Tibial nerve (tissue), 4 donors: Measurements from ENCODE around the gene ICAM5. TPM values are rescaled to one million over a fixed set of nuclear protein-coding genes. Genes with fewer than 3 reads are reported as not detected.

Experiments used
- DNase-seq, 2 donors: peaks; one replicate each; pipeline ENCODE4 v3.0.0-alpha.2; 2019; ENCODE audit warnings: low spot score in 2 of 2
- H3K27ac ChIP-seq, 4 donors: fragments of 200-600 bp; sonication (generic) in 3 of 4; one replicate each; pipeline ENCODE4 v1.5.1; 2017 to 2019; ENCODE audit warnings: mild to moderate bottlenecking in 1 of 4
- H3K27me3 ChIP-seq, 2 donors: fragments of 200-600 bp; sonication (generic) in 1 of 2; one replicate each; pipeline versions ENCODE4 v1.5.1 to v1.6.0; 2017 to 2019
- H3K36me3 ChIP-seq, 3 donors: fragments of 200-600 bp; sonication (generic); one replicate each; pipeline ENCODE4 v1.5.1; 2018 to 2019
- H3K4me1 ChIP-seq, 4 donors: fragments of 200-600 bp; sonication (generic) in 3 of 4; one replicate each; pipeline ENCODE4 v1.5.1; 2017 to 2019
- H3K4me3 ChIP-seq, 4 donors: fragments of 200-600 bp; sonication (generic) in 3 of 4; one replicate each; pipeline ENCODE4 v1.5.1; 2017 to 2019; ENCODE audit warnings: mild to moderate bottlenecking in 1 of 4, moderate library complexity in 1 of 4
- H3K9me3 ChIP-seq, 4 donors: fragments of 200-600 bp; sonication (generic) in 3 of 4; one replicate each; pipeline ENCODE4 v1.5.1; 2017 to 2019
- CTCF ChIP-seq, 5 experiments: fragments of 200-600 bp in 3 of 5; fragments of 450-650 bp in 2 of 5; sonication (generic) in 3 of 5; IDR thresholded peaks; one replicate each; pipeline ENCODE4 v1.5.1; 2016 to 2019; ENCODE audit warnings: antibody characterized with exemption in 5 of 5, mild to moderate bottlenecking in 3 of 5, moderate library complexity in 2 of 5
- EP300 ChIP-seq, 2 donors: sonication (generic); formaldehyde crosslinking; IDR thresholded peaks; one replicate each; pipeline ENCODE4 v1.6.1; 2017; ENCODE audit warnings: antibody characterized with exemption in 2 of 2, mild to moderate bottlenecking in 1 of 2
- POLR2A ChIP-seq, 2 donors: fragments of 450-650 bp; IDR thresholded peaks; one replicate each; pipeline ENCODE4 v1.6.1; 2017; ENCODE audit warnings: antibody characterized with exemption in 2 of 2, mild to moderate bottlenecking in 2 of 2, moderate library complexity in 2 of 2
- WGBS, 2 donors: methylation state at CpG; one replicate each; pipeline ENCODE4 v1.1.5; 2018; 5-methylcytosine and 5-hydroxymethylcytosine counted together
- total RNA-seq, 4 donors: library from RNA; depleted of rRNA; stranded (reverse); fragments of >200 nt; gene quantifications; one replicate each; pipeline ENCODE4 v1.1.0, GENCODE V29; 2016

The ICAM5 gene
- total RNA-seq, 4 donors from 2014 or later = 0.21 to 2.7 (median 0.93) TPM

- Histone ChIP-seq H3K36me3 (peaks cover 2 to 64% (median 12%) of the 10 kb centered on the region in 3 donors), H3K27me3 (no peaks in the 10 kb centered on the region), H3K4me3 (no peak overlapping the region), H3K9me3 (no peaks in the 10 kb centered on the region), H3K27ac (no peak overlapping the region), H3K4me1 (peaks cover 0 to 21% (median 6%) of the 10 kb centered on the region in 4 donors)
- DNase-seq = no peak
- 82 to 88% methylated on average over 17 to 18 of the region's 18 CpGs for WGBS, 2 donors
- no peak for TF ChIP-seq EP300 (IDR thresholded peaks at IDR 0.05)
- no peak for TF ChIP-seq POLR2A (IDR thresholded peaks at IDR 0.05)
- TF ChIP-seq CTCF (IDR thresholded peaks at IDR 0.05) = no peak
Measured at GRCh38 chr19:10256551-10256950, 33.2 kb upstream of the ICAM5 start.

GRCh38 chr19:10256970-10257615, 32.7 kb upstream of the ICAM5 start:
- Histone ChIP-seq H3K4me1 (peaks cover 0 to 21% (median 6%) of the 10 kb centered on the region in 4 donors), H3K36me3 (peaks cover 2 to 64% (median 12%) of the 10 kb centered on the region in 3 donors), H3K27me3 (no peaks in the 10 kb centered on the region), H3K4me3 (no peak overlapping the region), H3K9me3 (no peaks in the 10 kb centered on the region), H3K27ac (no peak overlapping the region)
- TF ChIP-seq EP300 (IDR thresholded peaks at IDR 0.05) = no peak
- no peak for TF ChIP-seq CTCF (IDR thresholded peaks at IDR 0.05)
- TF ChIP-seq POLR2A (IDR thresholded peaks at IDR 0.05) = no peak
- no peak for DNase-seq
- WGBS, 2 donors = 80 to 84% methylated on average over 9 of the region's 9 CpGs

DNA sequence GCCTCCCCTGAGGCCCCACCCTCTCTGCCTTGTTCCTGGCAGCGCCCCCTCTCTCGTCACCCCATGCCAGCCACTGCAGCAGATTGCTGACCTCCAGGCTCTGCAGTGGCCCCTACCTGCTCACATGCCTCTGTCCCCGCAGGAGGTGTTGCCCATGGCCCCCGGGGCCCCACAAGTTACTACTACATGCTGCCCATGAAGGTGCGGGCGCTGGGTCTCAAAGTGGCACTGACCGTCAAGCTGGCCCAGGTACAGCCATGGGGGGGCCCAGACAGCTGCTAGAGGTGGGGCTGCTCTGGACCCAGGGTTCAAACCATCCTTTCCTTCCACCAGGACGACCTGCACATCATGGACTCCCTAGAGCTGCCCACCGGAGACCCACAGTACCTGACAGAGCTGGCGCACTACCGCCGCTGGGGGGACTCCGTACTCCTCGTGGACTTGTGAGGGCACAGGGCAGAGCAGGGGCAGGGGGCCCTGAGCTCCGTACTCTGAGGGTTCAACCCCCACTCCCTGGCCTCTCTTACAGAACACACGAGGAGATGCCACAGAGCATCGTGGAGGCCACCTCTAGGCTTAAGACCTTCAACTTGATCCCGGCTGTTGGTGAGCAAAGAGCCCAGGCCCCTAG, 31.6 kb upstream of the ICAM5 start:
- Histone ChIP-seq H3K27ac (no peak overlapping the region), H3K9me3 (no peaks in the 10 kb centered on the region), H3K36me3 (peaks cover 2 to 64% (median 12%) of the 10 kb centered on the region in 3 donors), H3K27me3 (no peaks in the 10 kb centered on the region), H3K4me1 (peaks cover 0 to 13% (median 0%) of the 10 kb centered on the region in 4 donors), H3K4me3 (no peak overlapping the region)
- no peak for TF ChIP-seq CTCF (IDR thresholded peaks at IDR 0.05)
- TF ChIP-seq POLR2A (IDR thresholded peaks at IDR 0.05) = no peak
- TF ChIP-seq EP300 (IDR thresholded peaks at IDR 0.05) = no peak
- no peak for DNase-seq
- WGBS, 2 donors = 93 to 95% methylated on average over 8 to 14 of the region's 18 CpGs

GRCh38 chr19:10259162-10259905, 30.4 kb upstream of the ICAM5 start:
- H3K4me1 ChIP-seq = peaks cover 0 to 4% (median 0%) of the 10 kb centered on the region in 4 donors
- H3K9me3 ChIP-seq = no peaks in the 10 kb centered on the region
- WGBS, 2 donors = 51 to 56% methylated on average over 26 to 29 of the region's 32 CpGs
- TF ChIP-seq CTCF (IDR thresholded peaks at IDR 0.05) = peak; percentile 57 to 73 (median 70)
- no peak for TF ChIP-seq POLR2A (IDR thresholded peaks at IDR 0.05)
- no peak for TF ChIP-seq EP300 (IDR thresholded peaks at IDR 0.05)
- H3K4me3 ChIP-seq = no peak overlapping the region
- H3K36me3 ChIP-seq = peaks cover 2 to 58% (median 12%) of the 10 kb centered on the region in 3 donors
- DNase-seq = peak; percentile 81 to 95
- H3K27ac ChIP-seq = no peak overlapping the region
- no peaks in the 10 kb centered on the region for H3K27me3 ChIP-seq
